Hepatocyte (in vitro differentiated cells): ENCODE measurements around the gene IPPK.

Experiments used
- CTCF ChIP-seq: fragments of 200-600 bp; sonication (generic); IDR thresholded peaks from 2 replicates; pipeline ENCODE4 v1.5.1; 2016; ENCODE audit warnings: antibody characterized with exemption, mild to moderate bottlenecking; ENCODE audit not compliant: poor library complexity
- EZH2 ChIP-seq: fragments of 200-600 bp; sonication (generic); IDR thresholded peaks from 2 replicates; pipeline ENCODE4 v1.6.1; 2016; ENCODE audit warnings: antibody characterized with exemption, mild to moderate bottlenecking, borderline replicate concordance
- EZH2phosphoT487 ChIP-seq: fragments of 200-600 bp; sonication (generic); IDR thresholded peaks from one replicate; pipeline ENCODE4 v1.6.1; 2018; ENCODE audit warnings: antibody characterized with exemption, mild to moderate bottlenecking, low read depth, moderate library complexity; ENCODE audit not compliant: unreplicated experiment, severe bottlenecking

- TF ChIP-seq EZH2 (no peak), CTCF (no peak), EZH2phosphoT487 (no peak)
Observed at GRCh38 chr9:92663951-92664350, 6.0 kb downstream of the IPPK start.
